HepG2 (cell line): ENCODE data around the gene RELL2. TPM values are rescaled to one million over a fixed set of nuclear protein-coding genes. Genes with fewer than 3 reads are reported as not detected.

Experiments
- CENPT ChIP-seq: sonication (generic); formaldehyde crosslinking; IDR thresholded peaks from 2 replicates; pipeline ENCODE4 v1.8.0; 2022; ENCODE audit warnings: low read depth, mild to moderate bottlenecking, moderate library complexity, missing genetic modification reagents
- CTCF ChIP-seq: sonication (generic); formaldehyde crosslinking; IDR thresholded peaks from 2 replicates; pipeline ENCODE4 v1.5.0; 2020; ENCODE audit warnings: mild to moderate bottlenecking, missing genetic modification reagents, moderate library complexity
- E2F2 ChIP-seq: sonication (generic); formaldehyde crosslinking; IDR thresholded peaks from 2 replicates; pipeline ENCODE4 v1.4.0; 2020; ENCODE audit warnings: missing genetic modification reagents, borderline replicate concordance
- HES4 ChIP-seq: sonication (generic); formaldehyde crosslinking; IDR thresholded peaks from 2 replicates; pipeline ENCODE4 v1.9.0; 2021; ENCODE audit warnings: mild to moderate bottlenecking, missing genetic modification reagents, borderline replicate concordance
- HMGXB4 ChIP-seq, 2 experiments: sonication (generic) in 1 of 2; formaldehyde crosslinking in 1 of 2; IDR thresholded peaks; 2 replicates each; pipeline versions ENCODE4 v1.4.0 to v1.6.1; 2018 to 2020; ENCODE audit warnings: missing genetic modification reagents in 2 of 2, borderline replicate concordance in 1 of 2, low read depth in 1 of 2, mild to moderate bottlenecking in 1 of 2, missing biosample characterization in 1 of 2
- KLF9 ChIP-seq: IDR thresholded peaks from 2 replicates; pipeline ENCODE4 v1.6.1; 2016; ENCODE audit warnings: low read depth
- PAF1 ChIP-seq: IDR thresholded peaks from 2 replicates; pipeline ENCODE4 v1.6.1; 2016; ENCODE audit warnings: missing genetic modification reagents, missing compliant biosample characterization
- SPEN ChIP-seq: sonication (generic); formaldehyde crosslinking; IDR thresholded peaks from 2 replicates; pipeline ENCODE4 v1.5.1; 2020; ENCODE audit warnings: low read depth, mild to moderate bottlenecking, missing genetic modification reagents
- ZBTB8A ChIP-seq: sonication (generic); formaldehyde crosslinking; IDR thresholded peaks from 2 replicates; pipeline ENCODE4 v1.4.0; 2020; ENCODE audit warnings: mild to moderate bottlenecking, low read depth, missing genetic modification reagents, borderline replicate concordance
- ZFP90 ChIP-seq: sonication (generic); formaldehyde crosslinking; IDR thresholded peaks from 2 replicates; pipeline ENCODE4 v1.8.0; 2022; ENCODE audit warnings: missing genetic modification reagents, mild to moderate bottlenecking, inconsistent platforms, borderline replicate concordance
- ZNF557 ChIP-seq: sonication (generic); formaldehyde crosslinking; IDR thresholded peaks from 2 replicates; pipeline ENCODE4 v1.4.0; 2020; ENCODE audit warnings: missing genetic modification reagents
- ZNF577 ChIP-seq: sonication (generic); formaldehyde crosslinking; IDR thresholded peaks from 2 replicates; pipeline ENCODE4 v1.4.0; 2020; ENCODE audit warnings: mild to moderate bottlenecking, low read depth, missing genetic modification reagents, borderline replicate concordance
- ZNF879 ChIP-seq: sonication (generic); formaldehyde crosslinking; IDR thresholded peaks from 2 replicates; pipeline ENCODE4 v1.8.1; 2023; ENCODE audit warnings: missing genetic modification reagents
- polyA plus RNA-seq, 8 experiments: library from polyadenylated mRNA; depleted of rRNA in 3 of 8; stranded (reverse) in 7 of 8; unstranded in 1 of 8; fragments of >200 nt; fragmentation: Illumina TruSeq in 4 of 8; extraction: Trizol in 4 of 8; gene quantifications; 2 replicates each; pipeline versions ENCODE4 v1.2.1 to v1.2.3, GENCODE V29; 2011 to 2016; ENCODE audit warnings: low read depth in 4 of 8, missing spikeins in 1 of 8, mixed read lengths in 1 of 8; ENCODE audit not compliant: insufficient read depth in 1 of 8
- total RNA-seq, 5 experiments: library from RNA; depleted of rRNA; stranded (reverse); fragments of >200 nt; fragmentation: Illumina TruSeq; extraction: Trizol; gene quantifications; 2 replicates each; pipeline ENCODE4 v1.2.3, GENCODE V29; 2016; ENCODE audit warnings: low read depth in 1 of 5
- TF ChIP-seq, protein P1 (sequence below): sonication (generic); formaldehyde crosslinking; IDR thresholded peaks from 2 replicates; pipeline ENCODE4 v1.4.0; 2020; ENCODE audit warnings: missing genetic modification reagents, mild to moderate bottlenecking, borderline replicate concordance
- TF ChIP-seq, protein P2 (sequence below), 2 experiments: IDR thresholded peaks; 2 replicates each; pipeline ENCODE4 v1.6.1; 2011 to 2012; ENCODE audit warnings: low read length in 2 of 2, borderline replicate concordance in 1 of 2, low read depth in 1 of 2, mild to moderate bottlenecking in 1 of 2, moderate library complexity in 1 of 2

RELL2 gene
- total and polyA plus RNA-seq, 2 of the 13 experiments (the other 11 are each of a cell fraction or from before 2014, with no cell fraction given) = 6.4 to 8.3 TPM

DNA sequence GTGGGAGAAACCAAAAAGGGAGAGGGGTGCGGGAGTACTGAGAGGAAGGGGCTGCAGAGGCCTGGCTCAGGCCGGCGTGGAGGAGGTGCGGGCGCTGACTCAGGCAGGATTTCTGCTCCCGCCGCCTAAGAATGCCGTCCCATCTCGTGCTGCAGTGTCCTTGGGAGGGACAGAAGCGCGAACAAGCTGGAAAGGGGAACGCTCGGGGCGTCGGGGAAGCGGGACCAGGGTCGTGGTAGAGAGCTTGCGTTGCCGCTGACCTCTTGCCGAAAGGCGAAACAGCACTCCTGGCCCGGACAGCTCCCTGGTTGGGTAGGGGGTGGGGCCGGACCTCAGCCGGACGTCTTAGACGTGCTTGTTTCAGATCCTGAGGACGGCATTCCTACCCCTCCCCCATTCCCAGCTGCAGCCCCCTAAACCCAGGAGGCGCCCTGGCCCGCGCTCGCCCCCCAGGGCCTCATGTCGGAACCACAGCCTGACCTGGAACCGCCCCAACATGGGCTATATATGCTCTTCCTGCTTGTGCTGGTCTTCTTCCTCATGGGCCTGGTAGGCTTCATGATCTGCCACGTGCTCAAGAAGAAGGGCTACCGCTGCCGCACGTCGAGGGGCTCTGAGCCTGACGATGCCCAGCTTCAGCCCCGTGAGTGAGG is 1.1 kb downstream of the RELL2 start (continued):
- TF ChIP-seq, protein P1, sequence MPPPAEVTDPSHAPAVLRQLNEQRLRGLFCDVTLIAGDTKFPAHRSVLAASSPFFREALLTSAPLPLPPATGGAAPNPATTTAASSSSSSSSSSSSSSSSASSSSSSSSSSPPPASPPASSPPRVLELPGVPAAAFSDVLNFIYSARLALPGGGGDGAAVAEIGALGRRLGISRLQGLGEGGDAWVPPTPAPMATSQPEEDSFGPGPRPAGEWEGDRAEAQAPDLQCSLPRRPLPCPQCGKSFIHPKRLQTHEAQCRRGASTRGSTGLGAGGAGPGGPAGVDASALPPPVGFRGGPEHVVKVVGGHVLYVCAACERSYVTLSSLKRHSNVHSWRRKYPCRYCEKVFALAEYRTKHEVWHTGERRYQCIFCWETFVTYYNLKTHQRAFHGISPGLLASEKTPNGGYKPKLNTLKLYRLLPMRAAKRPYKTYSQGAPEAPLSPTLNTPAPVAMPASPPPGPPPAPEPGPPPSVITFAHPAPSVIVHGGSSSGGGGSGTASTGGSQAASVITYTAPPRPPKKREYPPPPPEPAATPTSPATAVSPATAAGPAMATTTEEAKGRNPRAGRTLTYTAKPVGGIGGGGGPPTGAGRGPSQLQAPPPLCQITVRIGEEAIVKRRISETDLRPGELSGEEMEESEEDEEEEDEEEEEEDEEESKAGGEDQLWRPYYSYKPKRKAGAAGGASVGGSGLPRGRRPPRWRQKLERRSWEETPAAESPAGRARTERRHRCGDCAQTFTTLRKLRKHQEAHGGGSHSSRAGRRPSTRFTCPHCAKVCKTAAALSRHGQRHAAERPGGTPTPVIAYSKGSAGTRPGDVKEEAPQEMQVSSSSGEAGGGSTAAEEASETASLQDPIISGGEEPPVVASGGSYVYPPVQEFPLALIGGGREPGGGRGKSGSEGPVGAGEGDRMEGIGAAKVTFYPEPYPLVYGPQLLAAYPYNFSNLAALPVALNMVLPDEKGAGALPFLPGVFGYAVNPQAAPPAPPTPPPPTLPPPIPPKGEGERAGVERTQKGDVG (CRISPR knock-in tag) = peak; percentile 57; the same call in 1 of the 2 replicates
- TF ChIP-seq KLF9 (CRISPR knock-in tag) (0 out of 2 replicates have a peak, but pooled peaks have one; percentile 6), CENPT (CRISPR knock-in tag) (0 out of 2 replicates have a peak, but pooled peaks have one; percentile 28), SPEN (CRISPR knock-in tag) (peak; percentile 14; the same call in 1 of the 2 replicates), ZNF879 (CRISPR knock-in tag) (0 out of 2 replicates have a peak, but pooled peaks have one; percentile 26), ZNF557 (CRISPR knock-in tag) (0 out of 2 replicates have a peak, but pooled peaks have one; percentile 22), ZNF577 (no peak), HMGXB4 (CRISPR knock-in tag; IDR thresholded peaks at IDR 0.05; ENCODE audit: borderline replicate concordance in 1 of 2, low read depth in 1 of 2) (peak in 1 of 2 experiments; percentile 78; a peak in 1 of 4 replicates), E2F2 (CRISPR knock-in tag) (no peak), ZFP90 (CRISPR knock-in tag) (no peak), PAF1 (CRISPR knock-in tag) (no peak), ZBTB8A (CRISPR knock-in tag) (no peak), HES4 (CRISPR knock-in tag) (peak; percentile 41; the same call in 1 of the 2 replicates), CTCF (CRISPR knock-in tag) (peak; percentile 75)
- TF ChIP-seq, protein P2, sequence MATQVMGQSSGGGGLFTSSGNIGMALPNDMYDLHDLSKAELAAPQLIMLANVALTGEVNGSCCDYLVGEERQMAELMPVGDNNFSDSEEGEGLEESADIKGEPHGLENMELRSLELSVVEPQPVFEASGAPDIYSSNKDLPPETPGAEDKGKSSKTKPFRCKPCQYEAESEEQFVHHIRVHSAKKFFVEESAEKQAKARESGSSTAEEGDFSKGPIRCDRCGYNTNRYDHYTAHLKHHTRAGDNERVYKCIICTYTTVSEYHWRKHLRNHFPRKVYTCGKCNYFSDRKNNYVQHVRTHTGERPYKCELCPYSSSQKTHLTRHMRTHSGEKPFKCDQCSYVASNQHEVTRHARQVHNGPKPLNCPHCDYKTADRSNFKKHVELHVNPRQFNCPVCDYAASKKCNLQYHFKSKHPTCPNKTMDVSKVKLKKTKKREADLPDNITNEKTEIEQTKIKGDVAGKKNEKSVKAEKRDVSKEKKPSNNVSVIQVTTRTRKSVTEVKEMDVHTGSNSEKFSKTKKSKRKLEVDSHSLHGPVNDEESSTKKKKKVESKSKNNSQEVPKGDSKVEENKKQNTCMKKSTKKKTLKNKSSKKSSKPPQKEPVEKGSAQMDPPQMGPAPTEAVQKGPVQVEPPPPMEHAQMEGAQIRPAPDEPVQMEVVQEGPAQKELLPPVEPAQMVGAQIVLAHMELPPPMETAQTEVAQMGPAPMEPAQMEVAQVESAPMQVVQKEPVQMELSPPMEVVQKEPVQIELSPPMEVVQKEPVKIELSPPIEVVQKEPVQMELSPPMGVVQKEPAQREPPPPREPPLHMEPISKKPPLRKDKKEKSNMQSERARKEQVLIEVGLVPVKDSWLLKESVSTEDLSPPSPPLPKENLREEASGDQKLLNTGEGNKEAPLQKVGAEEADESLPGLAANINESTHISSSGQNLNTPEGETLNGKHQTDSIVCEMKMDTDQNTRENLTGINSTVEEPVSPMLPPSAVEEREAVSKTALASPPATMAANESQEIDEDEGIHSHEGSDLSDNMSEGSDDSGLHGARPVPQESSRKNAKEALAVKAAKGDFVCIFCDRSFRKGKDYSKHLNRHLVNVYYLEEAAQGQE (IDR thresholded peaks at IDR 0.05; ENCODE audit: borderline replicate concordance in 1 of 2, low read depth in 1 of 2, low read length in 2 of 2) = peak; percentile 66 to 92
